HT1080 (cell line): Measurements from ENCODE around the gene TEX101. TPM values are rescaled to one million over a fixed set of nuclear protein-coding genes. Genes with fewer than 3 reads are reported as not detected.
"Not testable (repeated sequence)": the region's sequence is repeated elsewhere in the genome, so short reads cannot be mapped to it uniquely, and the experiment has no call there.

Experiments
- DNase-seq: peaks from one replicate; pipeline ENCODE4 v3.0.0-alpha.2; 2015; ENCODE audit warnings: low read depth
- total RNA-seq: library from RNA; depleted of rRNA; stranded (reverse); fragments of >200 nt; shearing (Covaris generic); gene quantifications from 2 replicates; pipeline ENCODE4 v1.2.3, GENCODE V29; 2014

TEX101 gene
- total RNA-seq, 1 experiment from 2014 or later, result not detected

DNA sequence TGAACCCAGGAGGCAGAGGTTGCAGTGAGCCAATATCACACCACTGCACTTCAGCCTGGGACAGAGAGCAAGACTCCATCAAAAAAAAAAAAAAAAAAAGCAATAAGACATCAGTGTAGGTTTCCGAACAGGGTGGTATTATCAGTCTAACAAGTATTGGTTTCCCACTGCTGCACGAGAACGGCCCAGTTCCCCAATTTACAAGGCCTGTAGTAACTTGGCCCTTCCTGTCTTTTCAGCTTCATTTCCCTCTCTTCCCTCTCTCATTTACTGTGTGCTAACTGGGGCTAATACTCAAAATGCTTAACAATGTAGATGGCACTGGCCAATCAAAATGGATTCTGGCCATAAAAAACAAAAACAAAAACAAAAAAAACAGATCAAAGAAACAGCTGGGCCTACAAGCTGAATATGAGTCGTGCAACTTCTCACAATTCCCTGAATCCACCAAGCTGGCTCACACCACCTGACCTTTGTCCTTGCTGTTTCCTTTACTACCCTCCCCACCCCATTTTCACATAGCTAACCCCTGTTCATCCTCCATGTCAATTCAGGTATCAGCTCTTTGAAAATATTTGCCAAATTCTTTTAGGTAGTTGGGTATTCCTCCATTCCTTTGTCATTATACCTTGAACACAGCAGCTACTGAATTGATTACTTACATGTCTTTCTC, 2.4 kb downstream of the TEX101 start:
- DNase-seq, result no peak

DNA sequence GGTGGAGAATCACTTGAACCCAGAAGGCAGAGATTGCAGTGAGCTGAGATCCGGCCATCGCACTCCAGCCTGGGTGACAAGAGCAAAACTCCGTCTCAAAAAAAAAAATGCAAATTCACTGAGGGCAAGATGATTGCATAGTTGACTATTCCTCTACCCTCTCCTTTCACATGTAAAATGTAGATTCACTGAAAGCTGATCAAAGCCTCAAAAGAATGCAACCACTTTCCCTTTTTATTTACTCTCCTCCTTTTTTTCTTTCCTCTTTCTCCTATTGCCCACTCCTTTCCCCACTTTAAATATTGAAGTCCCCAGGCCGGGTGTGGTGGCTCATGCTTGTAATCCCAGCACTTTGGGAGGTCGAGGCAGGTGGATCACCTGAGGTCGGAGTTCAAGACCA, 6.3 kb downstream of the TEX101 start:
- DNase-seq, result no peak

DNA sequence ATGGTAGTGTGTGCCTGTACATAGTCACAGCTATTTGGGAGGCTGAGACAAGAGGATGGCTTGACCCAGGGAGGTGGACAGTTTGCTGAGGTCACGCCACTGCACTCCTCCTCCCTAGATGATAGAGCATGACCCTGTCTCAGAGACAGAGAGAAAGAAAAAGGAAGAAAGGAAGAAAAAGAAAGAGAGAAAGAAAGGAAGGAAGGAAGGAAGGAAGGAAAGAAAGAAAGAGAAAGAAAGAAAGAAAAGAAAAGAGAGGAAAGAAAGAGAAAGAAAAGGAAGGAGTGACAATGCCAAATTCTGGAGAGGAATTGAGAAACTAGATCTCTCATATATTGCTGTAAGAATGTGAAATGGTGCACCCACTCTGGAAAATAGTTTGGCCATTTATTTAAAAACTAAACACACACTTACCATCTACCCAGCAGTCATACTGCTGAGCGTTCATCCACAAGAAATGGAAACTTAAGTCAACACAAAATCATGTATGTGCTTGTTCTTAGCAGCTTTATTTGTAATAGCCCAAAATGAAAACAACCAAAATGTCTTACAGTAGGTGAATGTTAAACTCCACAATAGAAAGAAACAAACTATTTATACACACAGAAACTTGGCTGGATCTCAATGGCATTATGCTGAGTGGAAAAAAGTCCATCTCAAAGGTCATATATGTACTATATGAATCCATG, 7.5 kb downstream of the TEX101 start:
- no peak for DNase-seq

DNA sequence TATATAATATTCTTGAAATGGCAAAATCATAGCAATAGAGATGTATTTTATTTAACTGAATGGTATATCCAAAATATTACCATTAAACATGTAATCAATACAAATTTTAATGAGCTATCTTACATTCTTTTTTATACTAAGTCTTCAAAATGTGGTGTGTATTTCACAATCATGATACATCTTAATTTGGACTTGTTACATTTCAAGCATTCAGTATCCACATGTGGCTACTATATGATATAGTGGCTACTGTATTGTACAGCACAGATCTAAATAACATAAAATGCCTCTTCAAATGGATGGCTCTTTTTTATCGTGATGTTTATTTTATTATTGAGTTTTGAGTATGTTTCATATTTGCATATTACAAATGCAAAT, 8.0 kb downstream of the TEX101 start:
- no peak for DNase-seq

DNA sequence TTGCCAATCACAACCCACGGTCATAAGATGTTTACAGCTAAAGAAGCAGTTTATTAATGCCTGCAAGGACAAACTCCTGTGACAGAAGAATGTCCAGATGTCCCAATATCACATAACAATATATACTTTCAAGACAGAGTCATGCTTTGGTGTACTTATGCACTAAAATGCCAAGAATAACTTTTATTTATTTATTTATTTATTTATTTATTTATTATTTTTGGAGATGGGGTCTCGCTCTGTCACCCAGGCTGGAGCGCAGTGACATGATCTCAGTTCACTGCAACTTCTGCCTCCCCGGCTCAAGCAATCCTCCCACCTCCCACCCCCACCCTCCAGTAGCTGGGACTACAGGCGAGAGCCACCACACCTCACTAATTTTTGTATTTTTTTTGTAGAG, 9.1 kb downstream of the TEX101 start:
- DNase-seq, result no peak

DNA sequence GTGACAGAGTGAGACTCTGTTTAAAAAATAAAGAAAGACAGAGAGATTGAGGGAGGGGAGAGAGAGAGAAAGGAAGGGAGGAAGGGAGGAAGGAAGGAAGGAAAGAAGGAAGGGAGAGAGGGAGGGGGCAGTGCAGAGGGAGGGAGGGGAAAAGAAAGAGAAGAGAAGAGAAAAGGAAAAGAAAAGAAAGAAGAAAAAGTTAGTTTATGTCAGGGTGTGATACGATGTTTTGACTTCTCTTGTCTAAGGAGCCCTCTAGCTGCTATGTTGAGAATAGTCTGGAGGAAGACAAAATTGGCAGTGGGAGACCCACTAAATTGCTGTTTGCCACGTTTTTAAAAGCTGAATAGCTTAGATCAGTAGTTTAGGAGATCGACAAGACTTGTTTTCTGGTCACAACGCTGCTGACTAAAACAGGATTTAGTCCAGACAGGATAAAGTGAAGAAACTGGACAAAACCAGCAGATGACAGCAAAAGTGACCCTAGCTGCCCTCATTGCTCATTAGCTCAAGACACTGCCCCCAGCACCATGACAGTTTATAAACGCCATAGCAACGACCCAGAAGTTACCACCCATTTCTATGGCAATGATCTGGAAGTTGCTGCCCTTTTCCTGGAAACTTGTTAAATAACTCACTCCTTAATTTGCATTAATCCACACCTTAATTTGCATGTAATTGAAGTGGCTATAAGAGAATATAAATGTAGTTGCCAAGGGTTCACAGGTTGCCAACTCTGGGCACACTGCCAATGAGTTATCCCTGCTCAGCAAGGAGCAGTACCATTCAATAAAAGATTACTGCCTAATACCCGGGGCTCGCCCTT, 11.1 kb downstream of the TEX101 start:
- DNase-seq, result no peak

DNA sequence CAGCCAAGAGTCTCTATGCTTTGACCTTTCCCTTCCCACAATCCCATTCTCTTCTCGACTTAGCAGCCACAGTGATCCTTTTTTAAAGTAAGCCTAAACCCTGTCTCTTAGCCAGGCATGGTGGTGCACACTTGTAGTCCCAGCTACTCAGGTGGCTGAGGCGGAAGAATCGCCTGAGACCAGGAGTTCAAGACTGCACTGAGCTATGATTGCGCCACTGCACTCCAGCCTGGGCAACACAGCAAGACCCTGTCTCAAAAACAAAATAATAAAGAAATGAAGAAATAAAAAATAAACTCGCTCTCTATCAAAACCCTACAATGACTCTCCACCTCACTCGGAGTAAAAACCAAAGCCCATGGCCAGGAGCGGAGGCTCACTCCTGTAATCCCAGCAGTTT, 14.7 kb downstream of the TEX101 start:
- no peak for DNase-seq

DNA sequence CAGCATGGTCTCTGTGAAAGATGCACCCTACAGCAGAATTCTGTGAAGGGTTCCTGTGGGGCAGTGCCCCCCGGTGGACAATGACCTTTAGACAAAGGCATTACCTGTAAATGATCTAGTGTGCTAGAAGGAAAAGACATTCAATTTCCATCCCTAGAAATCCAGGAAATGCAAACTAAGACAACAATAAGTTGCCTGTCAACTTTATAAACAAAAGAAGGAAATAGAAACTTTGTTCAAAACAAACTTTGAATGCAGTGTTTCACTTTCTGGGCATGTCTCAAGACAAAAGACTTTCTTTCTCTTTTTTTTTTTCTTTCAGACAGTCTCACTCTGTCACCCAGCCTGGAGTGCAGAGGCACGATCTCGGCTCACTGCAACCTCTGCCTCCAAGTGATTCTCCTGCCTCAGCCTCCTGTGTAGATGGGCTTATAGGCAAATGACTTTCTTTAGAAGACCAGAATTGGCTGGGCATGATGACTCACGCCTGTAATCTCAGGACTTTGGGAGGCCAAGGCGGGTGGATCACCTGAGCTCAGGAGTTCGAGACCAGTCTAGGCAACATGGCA, 15.5 kb downstream of the TEX101 start:
- DNase-seq, result no peak

DNA sequence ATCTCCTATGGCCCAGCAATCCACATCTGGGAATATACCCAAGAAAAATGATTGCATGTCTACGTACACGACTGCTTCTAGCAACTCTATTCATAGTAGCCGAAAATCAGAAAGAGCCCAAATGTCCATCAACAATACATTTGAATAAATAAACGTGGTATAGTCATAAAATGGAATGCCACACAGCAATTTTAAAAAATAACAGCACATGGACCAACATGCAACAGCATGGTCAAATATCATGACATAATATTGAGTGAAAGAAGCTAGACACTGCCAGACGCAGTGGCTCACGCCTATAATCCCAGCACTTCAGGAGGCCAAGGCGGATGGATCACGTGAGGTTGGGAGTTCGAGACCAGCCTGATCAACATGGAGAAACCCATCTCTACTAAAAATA, 16.3 kb downstream of the TEX101 start:
- DNase-seq, result no peak

DNA sequence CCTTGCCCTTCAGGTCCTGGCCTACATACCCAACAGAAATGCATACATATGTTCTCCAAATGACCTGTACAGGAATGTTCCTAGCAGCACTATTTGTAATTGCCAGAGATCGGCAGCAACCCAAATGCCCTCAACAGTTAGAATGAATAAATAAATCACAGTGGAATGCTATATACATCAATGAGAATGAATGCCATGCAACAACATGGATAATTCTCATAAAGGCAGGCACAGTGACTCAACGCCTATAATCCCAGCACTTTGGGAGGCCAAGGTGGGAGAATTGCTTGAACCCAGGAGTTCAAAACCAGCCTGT, 18.6 kb downstream of the TEX101 start:
- no peak for DNase-seq

DNA sequence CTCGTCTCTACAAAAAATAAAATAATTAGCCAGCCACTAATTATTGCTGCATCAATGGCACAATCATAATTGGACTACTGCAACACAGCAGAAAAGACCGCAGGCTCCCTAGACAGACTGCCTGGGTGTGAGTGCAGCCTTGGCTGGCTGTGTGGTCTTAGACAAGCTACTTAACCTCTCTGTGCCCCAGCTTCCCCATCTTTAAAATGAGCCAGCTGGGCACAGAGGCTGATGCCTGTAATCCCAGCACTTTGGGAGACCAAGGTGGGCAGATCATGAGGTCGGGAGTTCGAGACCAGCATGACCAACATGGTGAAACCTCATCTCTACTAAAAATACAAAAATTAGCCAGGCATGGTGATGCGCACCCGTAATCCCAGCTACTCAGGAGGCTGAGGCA, 19.0 kb downstream of the TEX101 start:
- DNase-seq, result no peak

DNA sequence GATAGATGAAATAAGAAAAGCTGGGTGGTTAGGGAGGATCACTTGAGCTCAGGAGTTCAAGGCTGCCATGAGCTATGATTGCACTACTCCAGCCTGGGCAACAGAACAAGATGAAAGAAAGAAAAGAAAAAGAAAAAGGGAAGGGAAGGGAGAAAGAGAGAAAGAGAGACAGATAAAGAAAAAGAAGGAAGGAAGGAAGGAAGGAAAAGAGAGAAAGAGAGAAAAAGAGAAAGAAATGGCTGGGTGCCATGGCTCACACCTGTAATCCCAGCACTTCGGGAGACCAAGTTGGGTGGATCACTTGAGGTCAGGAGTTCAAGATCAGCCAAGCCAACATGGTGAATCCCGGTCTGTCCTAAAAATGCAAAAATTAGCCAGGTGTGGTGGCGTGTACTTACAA, 21.1 kb downstream of the TEX101 start:
- DNase-seq, result no peak

DNA sequence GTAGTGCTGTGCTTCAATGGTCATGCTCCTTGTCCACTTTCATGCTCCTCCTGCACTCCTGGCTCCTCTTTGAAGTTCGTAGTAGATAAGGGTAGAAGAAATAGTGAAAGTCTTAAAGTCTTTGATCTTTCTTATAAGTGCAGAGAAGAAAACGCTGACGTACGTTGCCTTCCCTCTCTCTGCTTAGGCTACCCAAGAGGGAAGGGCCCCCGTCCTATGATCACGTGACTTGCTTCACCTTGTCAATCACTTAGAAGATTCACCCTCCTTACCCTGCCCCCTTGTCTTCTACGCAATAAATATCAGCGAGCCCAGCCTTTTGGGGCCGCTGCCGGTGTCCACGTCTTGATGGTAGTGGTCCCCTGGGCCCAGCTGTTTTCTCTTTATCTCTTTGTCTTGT, 22.6 kb downstream of the TEX101 start:
- not testable (repeated sequence) for DNase-seq

DNA sequence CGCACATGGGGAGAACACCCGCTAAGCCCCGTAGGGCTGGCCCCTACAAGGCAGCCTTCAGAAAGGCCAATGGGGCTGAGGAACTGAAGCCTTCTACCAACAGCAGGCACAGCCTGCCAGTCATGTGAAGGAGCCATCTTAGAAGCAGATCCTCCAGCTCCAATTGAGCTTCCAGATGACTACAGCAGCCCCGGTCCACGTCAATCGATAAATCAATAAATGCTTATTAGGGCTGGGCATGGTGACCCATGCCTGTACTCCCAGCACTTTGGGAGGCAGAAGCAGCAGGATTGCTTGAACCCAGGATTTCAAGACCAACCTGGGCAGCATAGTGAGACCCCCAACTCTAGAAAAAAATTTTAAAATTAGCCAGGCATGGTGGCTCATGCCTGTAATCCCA, 23.0 kb downstream of the TEX101 start:
- no peak for DNase-seq

DNA sequence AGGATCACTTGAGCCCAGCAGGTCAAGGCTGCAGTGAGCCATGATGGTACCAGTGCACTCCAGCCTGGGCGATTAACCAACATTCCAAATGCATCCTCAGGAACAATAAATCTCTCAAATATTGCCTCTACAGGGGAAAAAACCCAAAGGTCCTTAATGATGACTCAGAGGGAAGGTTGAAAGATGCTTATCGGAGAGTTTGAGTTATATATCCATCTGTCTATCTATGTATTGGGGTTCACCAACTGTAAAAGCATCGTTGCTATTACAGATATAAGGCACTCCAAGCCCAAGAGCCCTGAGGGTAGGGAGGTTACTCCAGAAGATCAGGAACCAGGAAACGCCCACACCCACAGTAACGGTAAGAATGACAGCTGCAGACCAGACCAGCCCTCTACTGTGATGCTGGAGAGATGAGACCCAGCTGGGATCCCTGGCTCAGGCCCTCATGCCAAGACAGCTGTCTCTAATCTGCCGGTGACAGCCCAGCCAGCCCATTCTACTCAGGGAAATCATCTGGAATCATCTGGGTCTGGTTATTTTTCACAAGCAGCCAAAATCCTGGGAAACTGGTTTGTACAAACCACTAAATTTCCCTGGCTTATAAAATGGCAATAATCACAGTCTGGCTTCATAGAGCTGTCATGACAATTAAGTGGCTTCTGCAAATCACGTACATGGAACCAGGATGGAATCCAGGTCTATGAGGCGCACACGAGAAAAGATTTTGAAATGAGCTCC, 23.8 kb downstream of the TEX101 start:
- DNase-seq, result no peak

DNA sequence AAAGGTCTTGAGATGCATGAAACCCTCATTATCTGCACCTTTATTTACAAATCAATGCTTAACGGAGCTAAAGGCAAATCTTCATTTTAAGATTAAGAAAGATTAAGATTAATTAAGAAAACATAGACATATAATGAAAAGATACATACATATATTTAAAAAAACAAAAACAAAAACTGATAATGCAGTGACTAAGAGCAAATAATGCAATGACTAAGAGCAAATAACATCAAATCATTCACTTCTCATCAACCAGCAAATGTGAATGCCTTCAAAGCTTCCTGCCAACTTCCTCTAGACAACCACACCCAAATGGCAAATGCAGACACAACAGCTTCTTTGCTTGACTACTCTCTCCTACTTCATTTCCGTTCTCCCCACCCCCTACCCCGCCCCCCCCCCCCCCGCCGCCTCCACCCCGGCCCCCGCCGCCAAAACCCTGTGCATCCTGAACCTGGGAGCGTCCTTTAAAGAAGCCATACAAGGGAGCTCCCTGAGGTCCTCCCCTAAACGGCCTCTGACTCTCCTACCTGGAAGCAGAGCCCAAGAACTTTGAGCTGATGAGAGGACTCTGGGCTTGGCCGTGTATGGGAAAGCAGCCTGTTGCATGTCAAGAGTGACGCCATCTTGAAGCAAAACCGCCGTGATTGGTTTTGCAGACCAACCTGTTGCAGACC, 24.5 kb downstream of the TEX101 start:
- peak; percentile 65 for DNase-seq

DNA sequence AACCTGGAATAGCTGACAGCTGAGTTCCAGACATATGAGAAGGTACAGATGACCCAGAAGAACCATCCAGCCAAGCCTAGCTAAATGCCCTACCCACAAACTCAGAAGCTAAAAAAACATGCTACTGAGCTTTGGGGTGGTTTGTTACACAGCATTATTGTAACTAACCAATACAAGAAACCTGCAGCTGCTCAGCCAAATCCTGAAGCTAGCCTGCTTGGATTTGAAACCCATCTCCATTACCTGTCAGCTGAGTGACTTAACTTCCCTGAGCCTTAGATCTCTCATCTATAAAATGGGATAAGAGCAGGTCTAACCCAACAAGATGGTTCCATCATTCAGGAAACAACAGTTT, 25.0 kb downstream of the TEX101 start:
- no peak for DNase-seq

DNA sequence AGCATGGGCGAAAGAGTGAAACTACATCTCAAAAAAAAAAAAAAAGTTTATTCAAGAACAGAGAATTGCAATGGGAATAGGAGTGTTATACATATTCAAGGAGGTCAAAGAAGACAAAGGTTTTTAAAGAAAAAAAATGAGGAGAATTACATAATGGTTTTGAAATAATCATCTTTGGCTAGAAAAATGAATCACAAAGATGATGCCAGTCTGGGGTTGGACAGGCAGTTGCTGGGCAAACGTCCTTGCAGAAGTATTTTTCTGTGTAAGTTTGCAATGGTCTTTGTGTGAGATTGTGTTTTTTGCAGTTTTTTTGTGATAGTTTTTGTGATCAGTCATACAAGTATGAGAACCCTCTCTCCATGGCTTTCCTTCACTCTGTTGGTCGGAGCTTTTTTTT, 27.0 kb downstream of the TEX101 start:
- DNase-seq, result no peak

DNA sequence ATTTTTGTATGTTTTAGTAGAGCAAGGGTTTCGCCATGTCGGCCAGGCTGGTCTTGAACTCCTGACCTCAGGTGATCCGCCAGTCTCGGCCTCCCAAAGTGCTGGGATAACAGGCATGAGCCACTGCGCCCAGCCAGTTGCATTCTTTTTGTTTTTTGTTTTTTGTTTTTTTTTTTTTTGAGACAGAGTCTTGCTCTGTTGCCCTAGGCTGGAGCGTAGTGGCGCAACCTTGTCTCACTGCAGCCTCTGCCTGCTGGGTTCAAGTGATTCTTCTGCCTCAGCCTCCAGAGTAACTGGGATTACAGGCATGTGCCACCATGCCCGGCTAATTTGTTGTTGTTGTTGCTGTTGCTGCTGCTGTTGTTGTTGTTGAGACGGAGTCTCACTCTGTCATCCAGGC, 29.4 kb downstream of the TEX101 start:
- not testable (repeated sequence) for DNase-seq

DNA sequence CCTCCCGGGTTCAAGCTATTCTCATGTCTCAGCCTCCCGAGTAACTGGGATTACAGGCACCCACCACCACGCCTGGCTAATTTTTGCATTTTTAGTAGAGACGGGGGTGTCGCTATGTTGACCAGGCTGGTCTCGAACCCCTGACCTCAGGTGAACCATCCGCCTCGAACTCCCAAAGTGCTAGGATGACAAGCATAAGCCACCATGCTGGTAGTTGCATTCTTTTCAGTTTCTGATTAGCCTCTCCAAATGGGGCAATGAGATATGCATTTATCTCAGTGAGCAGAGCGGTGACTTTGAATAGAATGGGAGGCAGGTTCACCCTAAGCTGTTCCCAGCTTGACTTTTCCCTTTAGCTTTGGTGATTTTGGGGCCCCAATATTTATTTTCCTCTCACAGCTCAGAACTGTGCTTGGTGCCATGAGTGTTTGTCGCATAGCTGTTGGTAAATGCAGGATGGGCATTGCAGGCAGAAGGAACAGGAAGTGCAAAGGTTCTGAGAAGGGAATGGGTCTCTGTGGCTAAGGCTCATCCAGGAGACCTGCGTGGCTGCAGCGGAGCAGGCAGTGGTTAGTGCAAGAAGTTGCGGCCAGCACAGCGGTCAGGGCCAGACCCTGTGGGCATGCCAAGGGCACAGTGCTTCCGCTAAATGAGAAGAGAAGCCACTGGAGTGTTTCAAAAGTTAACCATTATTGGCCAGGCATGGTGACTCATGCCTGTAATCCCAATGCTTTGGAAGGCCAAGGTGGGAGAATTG, 30.0 kb downstream of the TEX101 start:
- DNase-seq, result peak; percentile 17
